ENCODE measurements around the gene SGIP1.

The SGIP1 gene

GRCh38 chr1:66606362-66607065, 72.6 kb downstream of the SGIP1 start:
- DNase-seq (ENCODE audit: low read depth): no peak

- DNase-seq (ENCODE audit: low read depth): no peak
Observed at GRCh38 chr1:66607458-66607857, 73.5 kb downstream of the SGIP1 start.

GRCh38 chr1:66613187-66613586, 79.2 kb downstream of the SGIP1 start:
- DNase-seq (ENCODE audit: low read depth): no peak

- DNase-seq (ENCODE audit: low read depth): no peak
Observed at GRCh38 chr1:66617362-66618184, 83.6 kb downstream of the SGIP1 start.

- peak; percentile 23 for DNase-seq (ENCODE audit: low read depth)
Observed at GRCh38 chr1:66618390-66618789, 84.4 kb downstream of the SGIP1 start.

- peak; percentile 60 for DNase-seq (ENCODE audit: low read depth)
Observed at GRCh38 chr1:66623812-66624211, 89.9 kb downstream of the SGIP1 start.

GRCh38 chr1:66624412-66625060, 90.6 kb downstream of the SGIP1 start:
- peak; percentile 83 for DNase-seq (ENCODE audit: low read depth)

GRCh38 chr1:66626261-66626660, 92.3 kb downstream of the SGIP1 start:
- DNase-seq (ENCODE audit: low read depth): no peak

GRCh38 chr1:66628926-66629325, 95.0 kb downstream of the SGIP1 start:
- no peak for DNase-seq (ENCODE audit: low read depth)

GRCh38 chr1:66633159-66633558, 99.2 kb downstream of the SGIP1 start:
- no peak for DNase-seq (ENCODE audit: low read depth)

- no peak for DNase-seq (ENCODE audit: low read depth)
Observed at GRCh38 chr1:66637146-66637545, 103.2 kb downstream of the SGIP1 start.

GRCh38 chr1:66641891-66642473, 108.0 kb downstream of the SGIP1 start:
- DNase-seq (ENCODE audit: low read depth): peak; percentile 11

- DNase-seq (ENCODE audit: low read depth): peak; percentile 51
Observed at GRCh38 chr1:66642992-66643391, 109.0 kb downstream of the SGIP1 start.

GRCh38 chr1:66644331-66644730, 110.4 kb downstream of the SGIP1 start:
- DNase-seq (ENCODE audit: low read depth): no peak

GRCh38 chr1:66648901-66649595, 115.1 kb downstream of the SGIP1 start:
- no peak for DNase-seq (ENCODE audit: low read depth)

GRCh38 chr1:66652556-66652955, 118.6 kb downstream of the SGIP1 start:
- DNase-seq (ENCODE audit: low read depth): no peak

- no peak for DNase-seq (ENCODE audit: low read depth)
Observed at GRCh38 chr1:66654643-66655042, 120.7 kb downstream of the SGIP1 start.

- no peak for DNase-seq (ENCODE audit: low read depth)
Observed at GRCh38 chr1:66671455-66671854, 137.5 kb downstream of the SGIP1 start.

GRCh38 chr1:66676613-66677298, 142.8 kb downstream of the SGIP1 start:
- DNase-seq (ENCODE audit: low read depth): peak; percentile 42

GRCh38 chr1:66678146-66678545, 144.2 kb downstream of the SGIP1 start:
- DNase-seq (ENCODE audit: low read depth): no peak

- DNase-seq (ENCODE audit: low read depth): no peak
Observed at GRCh38 chr1:66679140-66679539, 145.2 kb downstream of the SGIP1 start.

All from ELR (cell line).